NCI-H2196 treated with DMSO at 0.1 percent for 48 hours (cell line): ENCODE measurements around the gene CLSTN1.
A peak's percentile ranks its signal among the peaks of the same experiment; 100 is the strongest.

Source experiments
- DNase-seq: peaks from one replicate; lab custom pipeline; 2025; ENCODE audit not compliant: unreplicated experiment; lab: John Stamatoyannopoulos, UW

Gene CLSTN1

DNA sequence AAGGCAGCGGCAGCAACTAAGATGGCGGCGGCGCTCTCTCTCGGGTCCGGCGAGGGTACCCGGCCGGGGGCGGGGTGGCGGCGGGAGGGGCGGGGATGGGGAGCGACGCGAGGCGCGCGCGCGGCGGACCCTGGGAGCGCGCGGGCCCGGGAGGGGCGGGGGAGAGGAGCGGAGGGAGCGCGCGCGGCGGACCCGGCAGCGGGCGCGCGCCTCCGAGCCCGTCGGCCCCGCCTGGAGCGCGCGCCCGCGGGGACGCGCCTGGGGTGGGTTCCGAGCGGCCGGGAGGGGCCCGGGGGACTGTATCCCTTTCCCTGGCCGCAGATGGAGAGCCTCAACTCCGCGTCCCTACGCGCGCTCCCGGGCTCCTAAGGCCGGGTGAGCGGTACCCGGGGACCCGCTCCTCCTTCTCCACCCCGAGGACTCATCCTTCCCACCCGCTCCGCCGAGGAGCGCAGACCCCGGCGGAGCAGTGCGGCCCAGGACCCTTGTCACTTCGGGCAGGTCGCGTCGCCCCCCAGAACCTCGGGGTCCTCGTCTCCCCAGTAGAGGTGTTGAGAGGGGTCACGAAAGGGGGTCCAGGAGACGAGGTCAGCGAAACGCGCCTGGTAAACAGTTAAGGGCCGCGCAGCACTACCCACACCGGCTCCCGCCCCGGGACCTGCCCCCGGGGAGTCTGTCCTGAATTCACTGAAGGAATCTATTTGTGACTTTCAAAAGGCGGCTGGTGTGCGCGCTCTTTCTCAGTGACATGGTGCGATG lies at the start of gene CLSTN1:
Gene CLSTN1, minus strand, starts transcription at position 23 of the 759 bp plus-strand sequence. CDS start 232 bp downstream, outside the sequence.
- DNase-seq: peak; percentile 74

DNA sequence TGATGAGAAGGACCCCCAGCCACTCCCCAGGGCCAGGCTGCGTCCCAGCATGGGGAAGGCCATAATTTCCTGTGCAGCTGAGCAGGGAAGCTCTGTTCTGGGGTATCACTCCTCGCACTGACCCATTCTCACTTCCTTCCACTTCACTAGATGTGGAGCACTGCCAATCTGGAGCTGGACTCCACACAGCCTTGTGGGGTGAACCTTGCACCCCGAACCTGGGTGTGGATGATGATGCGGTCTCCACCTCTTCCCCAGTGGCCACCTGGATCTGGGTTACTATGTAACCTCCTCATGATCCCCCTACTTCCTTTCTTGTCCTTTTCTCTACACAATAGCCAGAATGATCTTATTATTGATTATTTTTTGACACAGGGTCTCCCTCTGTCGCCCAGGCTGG lies 49.6 kb upstream of the CLSTN1 start:
- no peak for DNase-seq

GRCh38 chr1:9872430-9873165 lies 48.8 kb upstream of the CLSTN1 start:
- DNase-seq: no peak

DNA sequence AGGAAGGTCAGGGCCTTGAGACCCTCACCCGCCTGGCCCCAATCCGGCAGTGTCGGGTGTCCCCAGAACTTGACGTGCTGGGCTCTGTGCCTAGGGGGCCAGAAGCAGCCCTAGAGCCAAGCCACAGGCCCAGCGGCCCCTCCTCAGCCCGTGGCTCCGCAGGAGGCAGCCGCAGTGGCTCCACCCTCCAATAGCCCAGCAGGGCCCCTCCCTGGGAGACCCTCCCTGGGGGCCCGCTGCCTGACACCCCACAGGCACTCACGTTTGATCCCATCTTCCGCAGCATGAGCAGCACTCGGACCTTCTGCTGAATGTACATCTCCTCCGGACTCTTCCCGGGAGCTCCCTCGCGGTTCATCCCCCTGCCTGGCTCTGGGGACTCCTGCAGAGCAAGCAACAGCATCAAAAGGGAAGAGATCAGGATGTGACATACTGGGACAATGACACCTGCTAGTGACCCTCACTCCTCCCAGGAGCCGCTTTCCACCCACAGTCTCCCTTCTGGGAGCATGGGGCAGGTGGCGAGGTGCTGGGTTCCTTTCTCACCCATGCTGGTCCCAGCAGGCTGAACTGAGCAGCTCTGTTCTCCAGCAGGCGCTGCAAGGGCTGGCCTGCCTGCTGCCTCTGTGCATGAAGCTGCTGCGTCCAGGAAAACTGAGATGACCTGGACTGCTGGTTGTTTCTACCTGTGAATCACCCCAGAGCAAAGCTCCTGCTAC lies 48.1 kb upstream of the CLSTN1 start:
- DNase-seq: no peak

DNA sequence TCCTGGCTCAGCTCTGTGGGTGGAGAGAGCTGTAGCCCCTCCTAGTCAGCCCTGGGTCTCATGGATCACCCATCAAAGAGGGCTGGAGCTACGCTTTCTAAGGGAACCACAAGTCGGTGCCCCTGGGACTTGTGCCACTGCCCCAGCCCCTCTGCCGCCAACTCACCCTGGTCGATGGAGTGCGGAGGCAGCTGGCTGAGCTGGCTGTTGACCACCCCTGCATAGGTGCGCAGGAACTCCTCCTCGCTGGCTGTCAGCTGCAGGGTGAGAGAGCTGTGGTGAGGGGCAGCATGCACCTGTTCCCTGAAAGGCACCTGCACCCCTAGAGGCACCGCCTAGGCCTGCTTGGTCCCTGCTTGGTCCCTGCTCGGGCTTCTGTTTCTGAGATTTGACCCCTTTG lies 47.3 kb upstream of the CLSTN1 start:
- no peak for DNase-seq

GRCh38 chr1:9870572-9870971 lies 46.8 kb upstream of the CLSTN1 start:
- no peak for DNase-seq

DNA sequence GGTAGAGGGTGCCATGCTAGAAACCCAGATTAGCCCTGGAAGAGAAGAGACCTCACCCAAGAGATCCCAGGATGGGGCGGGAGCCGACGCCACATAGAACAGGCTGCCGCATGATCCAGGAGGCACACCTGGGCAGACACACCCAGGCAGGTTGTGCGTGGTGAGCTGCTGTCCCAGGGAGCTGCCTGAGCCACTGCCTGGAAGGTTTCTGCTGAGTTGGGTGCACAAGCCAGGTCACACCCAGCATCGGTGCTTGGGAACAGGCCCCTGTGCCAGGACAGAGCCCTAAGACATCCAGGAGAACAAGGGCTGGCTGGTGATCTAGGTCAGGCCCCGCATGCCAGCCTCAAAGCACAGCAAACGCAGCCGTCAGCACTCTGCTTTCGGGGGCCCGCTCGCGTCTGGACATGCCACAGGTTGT lies 46.1 kb upstream of the CLSTN1 start:
- no peak for DNase-seq

DNA sequence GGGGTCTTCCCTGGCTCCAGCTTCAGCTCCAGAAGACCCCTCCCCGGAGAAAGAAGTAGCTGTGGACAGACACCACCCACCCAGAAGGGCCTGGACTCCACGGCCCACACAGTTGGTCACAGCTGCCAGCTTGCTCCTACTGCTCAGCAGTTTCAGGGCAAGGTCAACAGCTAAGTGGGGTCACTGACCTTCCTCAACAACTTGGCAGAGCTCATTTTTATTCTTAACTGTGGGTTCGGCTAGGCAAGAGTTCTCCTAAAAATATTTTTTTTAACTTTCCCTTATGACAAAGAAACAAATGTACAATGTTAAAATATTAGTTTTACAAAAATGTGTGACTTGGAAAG lies 44.5 kb upstream of the CLSTN1 start:
- DNase-seq: no peak

- DNase-seq: peak; percentile 18
These were observed 43.9 kb upstream of the CLSTN1 start for GRCh38 chr1:9867408-9868243.

GRCh38 chr1:9866836-9867235 lies 43.1 kb upstream of the CLSTN1 start:
- DNase-seq: no peak

GRCh38 chr1:9865724-9866123 lies 42.0 kb upstream of the CLSTN1 start:
- no peak for DNase-seq

- no peak for DNase-seq
These were observed 39.6 kb upstream of the CLSTN1 start for GRCh38 chr1:9863371-9863770.

GRCh38 chr1:9861360-9861759 lies 37.6 kb upstream of the CLSTN1 start:
- DNase-seq: no peak

DNA sequence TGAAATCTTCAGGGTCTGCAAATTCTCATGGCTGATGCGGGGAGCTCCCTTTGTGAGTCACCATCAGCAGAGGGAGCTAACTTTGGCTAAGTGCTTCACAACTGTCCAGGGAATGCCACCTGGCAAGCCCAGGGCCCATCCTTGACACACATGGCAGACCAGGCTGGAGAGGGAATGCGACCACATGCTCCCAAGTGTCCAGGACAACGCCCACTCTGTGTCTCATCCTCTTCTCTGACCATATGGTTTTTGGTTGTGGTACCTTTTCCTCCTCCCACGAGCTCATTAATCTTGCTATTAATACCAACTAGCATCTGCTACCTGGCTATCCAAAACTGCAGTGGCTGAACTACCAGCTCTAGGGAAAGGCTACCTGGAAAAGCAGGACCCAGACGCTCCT lies 37.1 kb upstream of the CLSTN1 start:
- DNase-seq: no peak

- DNase-seq: no peak
These were observed 35.7 kb upstream of the CLSTN1 start for GRCh38 chr1:9859281-9860014.

- DNase-seq: no peak
These were observed 34.7 kb upstream of the CLSTN1 start for GRCh38 chr1:9858293-9859035.

GRCh38 chr1:9855186-9855585 lies 31.4 kb upstream of the CLSTN1 start:
- no peak for DNase-seq

- no peak for DNase-seq
These were observed 29.5 kb upstream of the CLSTN1 start for GRCh38 chr1:9853249-9853595.

DNA sequence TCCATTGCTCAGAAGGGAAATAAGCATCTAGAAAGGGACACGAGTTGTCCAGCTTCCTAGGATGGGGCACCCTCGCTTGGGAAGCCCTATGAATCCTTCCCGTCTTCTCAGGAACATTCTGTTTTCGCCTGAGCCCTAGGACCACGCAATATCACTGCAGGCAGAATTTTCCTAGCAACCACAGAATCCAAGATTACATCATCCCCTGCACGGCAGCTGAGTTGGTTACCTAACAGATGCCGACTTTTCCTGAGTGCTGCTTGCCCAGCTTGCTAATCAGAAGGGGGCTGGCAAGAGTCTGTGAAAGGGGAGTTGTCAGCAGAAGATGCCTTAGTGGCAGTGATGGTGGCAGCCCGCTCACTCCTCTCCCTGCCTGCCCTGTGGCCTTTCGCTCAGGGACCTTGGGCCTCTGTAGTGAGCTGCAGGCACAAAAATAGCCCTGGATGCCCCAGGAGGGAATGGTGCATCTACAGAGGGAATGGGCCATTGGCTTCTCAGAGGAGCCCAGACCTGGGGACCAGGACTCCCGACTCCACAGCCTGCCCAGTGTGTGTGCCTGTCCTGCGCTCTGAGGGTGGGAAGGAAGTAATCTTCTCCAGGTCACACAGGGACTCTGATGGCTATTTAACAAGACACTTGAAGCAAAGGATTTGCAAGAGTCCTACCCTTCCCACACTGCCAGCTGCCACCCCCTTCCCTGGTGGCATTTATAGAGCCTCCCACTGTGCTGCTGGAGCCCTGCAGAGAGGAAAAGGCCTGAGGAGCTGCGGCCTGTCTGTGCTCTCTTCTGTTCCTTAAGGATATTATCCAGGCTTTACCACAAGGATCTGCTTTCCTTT lies 28.9 kb upstream of the CLSTN1 start:
- DNase-seq: no peak
